Psoas muscle (tissue), 8 donors: ENCODE data around the gene ABCG1. TPM values are rescaled to one million over a fixed set of nuclear protein-coding genes. Genes with fewer than 3 reads are reported as not detected.

ENCODE experiments used
- ATAC-seq, 4 donors: fragments of 200-7000 bp; cut with Tn5 transposase; one replicate each; pipeline ENCODE4 v1.9.1; 2020; ENCODE audit warnings: moderate library complexity in 3 of 4, mild to moderate bottlenecking in 2 of 4
- DNase-seq, 2 donors: peaks; one replicate each; pipeline ENCODE4 v3.0.0-alpha.2; 2020
- H3K27ac ChIP-seq: fragments of 200-600 bp; one replicate; pipeline ENCODE4 v1.8.0; 2022
- H3K27me3 ChIP-seq, 3 donors: fragments of 200-600 bp in 1 of 3; one replicate each; pipeline versions ENCODE4 v1.6.1 to v1.8.0; 2013 to 2022; ENCODE audit warnings: low read length in 2 of 3, mild to moderate bottlenecking in 2 of 3, moderate library complexity in 1 of 3; ENCODE audit not compliant: insufficient read depth in 3 of 3
- H3K36me3 ChIP-seq, 2 donors: fragments of 200-600 bp in 1 of 2; one replicate each; pipeline versions ENCODE4 v1.6.1 to v1.8.0; 2013 to 2022; ENCODE audit warnings: low read depth in 1 of 2, mild to moderate bottlenecking in 1 of 2, moderate library complexity in 1 of 2; ENCODE audit not compliant: insufficient read depth in 1 of 2
- H3K4me1 ChIP-seq: fragments of 200-600 bp; one replicate; pipeline ENCODE4 v1.8.0; 2022
- H3K4me3 ChIP-seq: fragments of 200-600 bp; one replicate; pipeline ENCODE4 v1.8.0; 2022; ENCODE audit warnings: mild to moderate bottlenecking
- H3K9me3 ChIP-seq: fragments of 200-600 bp; one replicate; pipeline ENCODE4 v1.8.0; 2022
- CTCF ChIP-seq: fragments of 200-600 bp; IDR thresholded peaks from one replicate; pipeline ENCODE4 v1.8.0; 2022; ENCODE audit warnings: antibody characterized with exemption
- WGBS, 3 donors: extraction: QIAGEN DNeasy Blood & Tissue Kit; methylation state at CpG; one replicate each; pipeline versions ENCODE4 v1.1.6 to v1.1.7; 2013; 5-methylcytosine and 5-hydroxymethylcytosine counted together
- intact Hi-C, 2 donors: fragments of 100-400 bp; cut with DNase I; formaldehyde crosslinking; loops; one replicate each; pipeline versions ENCODE4 v1.11.0 to v1.14.2; 2022
- polyA plus RNA-seq, 3 donors: library from polyadenylated mRNA; stranded (reverse); fragments of 200-250 nt; gene quantifications; one replicate each; pipeline ENCODE4 v1.2.3, GENCODE V29; 2013
- total RNA-seq, 4 donors: library from RNA; stranded (reverse); fragmentation: NEBNext Ultra II Directional in 2 of 4; extraction: Animal tissue kit (Norgen Biotek cat#: 25700) in 2 of 4; gene quantifications; one replicate each; pipeline versions ENCODE4 v1.2.1 to v1.2.4, GENCODE V29; 2021 to 2023
- donor health status: healthy with polysubstance abuse.
- donor health status: DM: no; HTN: no; CAD: no; lungs with moderate emphysema.
- donor health status: Bipolar disorder and iron deficiency.
- donor health status: healthy.
- donor health status: DM: yes; HTN: yes; CAD: no.
- donor health status: DM: no; HTN: no; CAD: no.
- donor health status: DM: no; HTN: no; CAD: no.
- donor health status: DM: yes; HTN: yes; CAD: no.

ABCG1 gene
- total and polyA plus RNA-seq, 7 donors, result 2.9 to 35.8 (median 4.4) TPM

GRCh38 chr21:42315296-42315891 lies 96.5 kb downstream of the ABCG1 start, which contains the start of gene TFF3:
TSS of gene TFF3 (minus strand) at chr21:42315409. CDS start at chr21:42315374, 35 bp downstream.
- no peak within 1 kb of the TSS for H3K27ac ChIP-seq

GRCh38 chr21:42316891-42317290 lies 98.0 kb downstream of the ABCG1 start:
- ATAC-seq (no peak), DNase-seq (no peak)
- TF ChIP-seq CTCF, result no peak
- Histone ChIP-seq H3K4me3 (no peak overlapping the region), H3K36me3 (no peaks in the 10 kb centered on the region), H3K27ac (no peak overlapping the region), H3K4me1 (no peaks in the 10 kb centered on the region), H3K9me3 (no peaks in the 10 kb centered on the region), H3K27me3 (peaks cover 0 to 9% (median 1%) of the 10 kb centered on the region in 3 donors)
- intact Hi-C loops, result no loop called here
- 94 to 95% (median 95%) methylated on average over 16 of the region's 16 CpGs for WGBS, 3 donors

More at GRCh38 chr21:42315296-42315891, 96.5 kb downstream of the ABCG1 start, which contains the start of gene TFF3:
- TF ChIP-seq CTCF, result no peak
- no peak within 1 kb of the TSS for H3K4me3 ChIP-seq
- DNase-seq, result no peak
- WGBS, 3 donors, result 70 to 78% (median 72%) methylated on average over 15 of the region's 15 CpGs
- no peaks in the 10 kb centered on the region for H3K4me1 ChIP-seq
- ATAC-seq, result no peak
- H3K36me3 ChIP-seq, result no peaks in the 10 kb centered on the region
- no peaks in the 10 kb centered on the region for H3K9me3 ChIP-seq
- peaks cover 0 to 11% (median 1%) of the 10 kb centered on the region in 3 donors for H3K27me3 ChIP-seq
- intact Hi-C loops, result no loop called here

GRCh38 chr21:42317341-42317741 lies 98.4 kb downstream of the ABCG1 start:
- Histone ChIP-seq H3K36me3 (no peaks in the 10 kb centered on the region), H3K27me3 (peaks cover 0 to 9% (median 1%) of the 10 kb centered on the region in 3 donors), H3K27ac (no peak overlapping the region), H3K9me3 (no peaks in the 10 kb centered on the region), H3K4me1 (no peaks in the 10 kb centered on the region), H3K4me3 (no peak overlapping the region)
- WGBS, 3 donors, result 81 to 92% (median 86%) methylated on average over 8 of the region's 8 CpGs
- TF ChIP-seq CTCF, result no peak
- intact Hi-C loops, result no loop called here
- DNase-seq (no peak), ATAC-seq (no peak)

GRCh38 chr21:42317826-42318746 lies 99.1 kb downstream of the ABCG1 start:
- ATAC-seq (no peak), DNase-seq (no peak)
- 83 to 85% (median 84%) methylated on average over 20 of the region's 20 CpGs for WGBS, 3 donors
- no peak overlapping the region for H3K4me3 ChIP-seq
- TF ChIP-seq CTCF, result no peak
- H3K4me1 ChIP-seq, result no peaks in the 10 kb centered on the region
- H3K9me3 ChIP-seq, result no peaks in the 10 kb centered on the region
- no peaks in the 10 kb centered on the region for H3K36me3 ChIP-seq
- peaks cover 0 to 7% (median 1%) of the 10 kb centered on the region in 3 donors for H3K27me3 ChIP-seq
- no peak overlapping the region for H3K27ac ChIP-seq
- intact Hi-C loops, result no loop called here
